Activated CD8-positive, alpha-beta T cell treated with anti-CD3 and anti-CD28 coated beads for 36 hours (primary cell): ENCODE results near the gene HS6ST1. TPM values are rescaled to one million over a fixed set of nuclear protein-coding genes. Genes with fewer than 3 reads are reported as not detected.

Experiments used
- ATAC-seq: fragments of 200-7000 bp; cut with Tn5 transposase; one replicate; pipeline ENCODE4 v1.10.0; 2021; ENCODE audit warnings: mild to moderate bottlenecking, moderate library complexity
- CTCF ChIA-PET: fragments of 350-600 bp; sonication (Branson Sonifier 250); formaldehyde crosslinking; loops from one replicate; lab custom pipeline; 2021; ENCODE audit warnings: antibody characterized with exemption; lab: Charles Lee
- POLR2A ChIA-PET: fragments of 350-600 bp; sonication (Branson Sonifier 250); formaldehyde crosslinking; loops from one replicate; lab custom pipeline; 2021; ENCODE audit warnings: antibody characterized with exemption; lab: Charles Lee
- DNase-seq: peaks from one replicate; pipeline ENCODE4 v3.0.0-alpha.2; 2020
- H3K27ac Mint-ChIP-seq: one replicate; pipeline ENCODE4 v1.8.0; 2021; ENCODE audit warnings: mild to moderate bottlenecking, mixed read lengths
- H3K27me3 Mint-ChIP-seq: one replicate; pipeline ENCODE4 v1.8.0; 2021; ENCODE audit warnings: mixed read lengths
- H3K36me3 Mint-ChIP-seq: one replicate; pipeline ENCODE4 v1.8.0; 2021; ENCODE audit warnings: low read depth, mixed read lengths
- H3K4me1 Mint-ChIP-seq: one replicate; pipeline ENCODE4 v1.8.0; 2021; ENCODE audit warnings: low read depth, mixed read lengths
- H3K4me3 Mint-ChIP-seq: one replicate; pipeline ENCODE4 v1.8.0; 2021; ENCODE audit warnings: mild to moderate bottlenecking, moderate library complexity, mixed read lengths
- H3K9me3 Mint-ChIP-seq: one replicate; pipeline ENCODE4 v1.8.0; 2021; ENCODE audit warnings: mixed read lengths
- intact Hi-C: fragments of 100-400 bp; cut with micrococcal nuclease; formaldehyde crosslinking; loops from one replicate; pipeline ENCODE4 v1.10.0; 2022
- total RNA-seq, 2 experiments: library from RNA; stranded (reverse); gene quantifications; one replicate each; pipeline ENCODE4 v1.2.3, GENCODE V29; 2021
- TF ChIP-seq, protein P1 (sequence below): fragments of 200-600 bp; IDR thresholded peaks from one replicate; pipeline ENCODE4 v1.8.0; 2022; ENCODE audit warnings: antibody characterized with exemption, mild to moderate bottlenecking

The HS6ST1 gene
- total RNA-seq, 2 experiments from 2014 or later: 12.5 to 13.0 TPM

DNA sequence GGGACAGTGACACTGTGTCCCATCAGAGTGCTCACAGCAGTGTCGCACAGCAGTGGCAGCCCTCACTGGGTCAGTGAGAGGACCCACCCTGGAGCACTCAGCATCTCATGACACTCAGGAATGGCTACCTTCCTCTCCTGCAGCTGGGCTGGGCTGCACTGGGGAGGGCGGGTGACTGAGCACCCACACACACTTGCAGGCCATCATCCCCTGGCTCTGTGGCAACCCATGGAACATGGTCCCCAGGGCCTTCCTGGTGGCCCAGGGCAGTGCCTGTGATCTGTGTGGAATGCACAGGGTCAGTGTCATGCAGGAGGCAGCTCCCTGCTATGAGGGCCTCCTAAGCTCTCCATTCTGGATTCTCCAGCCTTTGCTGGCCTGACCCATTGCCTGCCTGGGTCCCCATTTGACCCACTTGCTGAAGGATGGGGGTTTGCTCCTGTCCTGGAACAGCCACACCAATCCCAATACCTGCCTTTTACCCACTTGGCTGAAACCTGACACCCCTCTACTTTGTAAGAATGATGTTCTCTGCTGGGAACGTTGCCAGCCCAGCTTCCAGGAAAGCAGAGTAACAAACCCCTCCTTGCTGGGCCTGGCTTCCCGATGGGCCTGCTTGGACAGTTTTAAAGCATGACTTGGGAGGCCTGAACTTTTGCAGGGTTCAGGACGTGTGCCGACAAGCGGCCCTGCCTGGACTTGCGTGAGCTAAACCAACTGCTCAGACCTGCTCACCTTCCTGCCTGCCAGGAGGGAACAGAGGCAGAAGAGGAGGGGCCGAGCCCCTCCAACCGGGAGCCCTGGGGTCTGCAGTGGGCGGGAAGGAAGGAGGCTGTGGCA lies 13.7 kb downstream of the HS6ST1 start:
- TF ChIP-seq, protein P1, sequence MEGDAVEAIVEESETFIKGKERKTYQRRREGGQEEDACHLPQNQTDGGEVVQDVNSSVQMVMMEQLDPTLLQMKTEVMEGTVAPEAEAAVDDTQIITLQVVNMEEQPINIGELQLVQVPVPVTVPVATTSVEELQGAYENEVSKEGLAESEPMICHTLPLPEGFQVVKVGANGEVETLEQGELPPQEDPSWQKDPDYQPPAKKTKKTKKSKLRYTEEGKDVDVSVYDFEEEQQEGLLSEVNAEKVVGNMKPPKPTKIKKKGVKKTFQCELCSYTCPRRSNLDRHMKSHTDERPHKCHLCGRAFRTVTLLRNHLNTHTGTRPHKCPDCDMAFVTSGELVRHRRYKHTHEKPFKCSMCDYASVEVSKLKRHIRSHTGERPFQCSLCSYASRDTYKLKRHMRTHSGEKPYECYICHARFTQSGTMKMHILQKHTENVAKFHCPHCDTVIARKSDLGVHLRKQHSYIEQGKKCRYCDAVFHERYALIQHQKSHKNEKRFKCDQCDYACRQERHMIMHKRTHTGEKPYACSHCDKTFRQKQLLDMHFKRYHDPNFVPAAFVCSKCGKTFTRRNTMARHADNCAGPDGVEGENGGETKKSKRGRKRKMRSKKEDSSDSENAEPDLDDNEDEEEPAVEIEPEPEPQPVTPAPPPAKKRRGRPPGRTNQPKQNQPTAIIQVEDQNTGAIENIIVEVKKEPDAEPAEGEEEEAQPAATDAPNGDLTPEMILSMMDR: no peak
- H3K36me3 Mint-ChIP-seq: peaks cover 1% of the 10 kb centered on the region
- POLR2A ChIA-PET: no interaction called here

DNA sequence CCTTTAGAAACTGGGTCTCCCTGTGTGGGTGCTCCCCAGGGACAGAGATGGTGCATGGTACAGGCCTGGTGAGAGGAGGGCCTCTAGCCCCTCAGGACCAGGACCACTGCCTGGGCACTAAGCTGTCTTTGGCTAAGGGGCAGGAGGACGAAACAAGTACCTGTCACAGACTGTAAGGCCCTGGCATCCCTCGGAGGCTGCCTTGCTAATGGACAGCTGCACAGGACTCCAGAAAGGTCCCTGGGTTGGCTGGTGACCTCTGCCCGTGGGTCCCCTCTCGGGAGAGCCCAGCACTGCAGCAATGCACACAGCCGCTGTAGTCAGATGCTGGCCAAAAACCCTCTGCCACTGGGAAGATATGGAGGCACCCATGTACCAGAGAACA lies 14.3 kb downstream of the HS6ST1 start:
- ChIA-PET CTCF (no interaction called here), POLR2A (no interaction called here)
- no peak for ATAC-seq

More for the DNA sequence above, 13.7 kb downstream of the HS6ST1 start:
- intact Hi-C loops: no loop called here
- H3K4me3 Mint-ChIP-seq: no peak overlapping the region
- H3K27me3 Mint-ChIP-seq: no peaks in the 10 kb centered on the region
- ATAC-seq: no peak
- H3K4me1 Mint-ChIP-seq: no peaks in the 10 kb centered on the region
- H3K9me3 Mint-ChIP-seq: no peaks in the 10 kb centered on the region
- DNase-seq: no peak
- CTCF ChIA-PET: interaction anchor here (1.0 kb wide), 1 partner anchor 16 kb away, joined by 3 read pairs; no protein-coding TSS in a partner anchor
- no peak overlapping the region for H3K27ac Mint-ChIP-seq

DNA sequence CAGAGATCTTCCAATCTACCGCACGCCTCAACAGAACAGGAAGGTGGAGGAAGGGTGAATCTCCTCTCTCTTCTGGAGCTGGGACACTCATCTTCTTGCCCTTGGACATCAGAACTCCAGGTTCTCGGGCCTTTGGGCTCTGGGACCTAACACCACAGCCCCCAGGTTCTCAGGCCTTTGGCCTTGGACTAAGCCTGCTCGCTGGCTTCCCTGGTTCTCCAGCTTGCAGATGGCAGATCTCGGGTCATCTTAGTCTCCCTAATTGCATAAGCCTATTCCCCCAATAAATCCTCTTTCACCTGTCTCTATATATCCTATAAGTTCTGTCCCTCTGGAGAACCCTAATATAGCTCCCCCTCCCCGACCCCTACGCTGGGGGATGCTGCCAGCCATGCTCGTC lies 14.8 kb downstream of the HS6ST1 start:
- Mint-ChIP-seq H3K36me3 (no peaks in the 10 kb centered on the region), H3K27me3 (no peaks in the 10 kb centered on the region), H3K4me1 (no peaks in the 10 kb centered on the region), H3K27ac (no peak overlapping the region), H3K9me3 (no peaks in the 10 kb centered on the region), H3K4me3 (no peak overlapping the region)
- intact Hi-C loops: no loop called here
- DNase-seq (no peak), ATAC-seq (no peak)
- POLR2A ChIA-PET: no interaction called here
- TF ChIP-seq, protein P1: no peak
- CTCF ChIA-PET: no interaction called here

More for the DNA sequence above, 14.3 kb downstream of the HS6ST1 start:
- H3K4me3 Mint-ChIP-seq: no peak overlapping the region
- H3K27me3 Mint-ChIP-seq: no peaks in the 10 kb centered on the region
- no peak for DNase-seq
- TF ChIP-seq, protein P1: no peak
- H3K9me3 Mint-ChIP-seq: no peaks in the 10 kb centered on the region
- H3K36me3 Mint-ChIP-seq: no peaks in the 10 kb centered on the region
- intact Hi-C loops: no loop called here
- no peak overlapping the region for H3K27ac Mint-ChIP-seq
- H3K4me1 Mint-ChIP-seq: no peaks in the 10 kb centered on the region

DNA sequence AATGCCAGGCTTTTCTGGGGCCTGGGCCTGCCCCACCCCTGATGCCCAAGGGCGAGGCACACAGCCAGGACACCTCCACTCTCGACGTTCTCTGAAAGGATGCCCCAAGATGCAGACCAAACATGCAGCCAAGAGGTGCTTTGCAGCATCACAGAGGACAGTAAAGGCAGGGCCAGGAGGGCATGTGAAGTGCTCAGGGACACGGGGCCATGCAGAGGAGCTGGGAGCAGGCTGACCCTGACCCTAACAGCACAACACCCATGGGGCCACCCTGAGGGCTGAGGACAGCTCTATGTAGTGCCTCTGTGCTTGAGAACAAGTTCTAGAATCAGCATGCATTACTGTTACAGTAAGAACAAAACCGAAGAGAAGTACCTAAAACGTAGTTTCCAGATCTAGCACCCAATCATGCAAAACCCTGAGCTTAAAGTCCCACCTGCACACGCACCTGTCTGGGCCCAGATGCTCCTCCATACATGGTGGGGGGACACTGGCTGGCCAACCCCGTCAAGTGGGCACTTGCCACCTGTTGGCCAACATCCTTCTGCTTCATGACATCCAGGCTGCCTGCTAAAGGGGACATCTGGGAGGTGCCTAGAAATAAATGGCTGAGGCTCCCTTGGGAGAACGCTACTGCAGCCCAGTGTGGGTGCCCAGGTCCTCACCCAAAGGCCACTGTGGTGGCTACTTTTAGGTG lies 15.4 kb downstream of the HS6ST1 start:
- Mint-ChIP-seq H3K9me3 (peaks cover 3% of the 10 kb centered on the region), H3K27ac (no peak overlapping the region), H3K27me3 (no peaks in the 10 kb centered on the region), H3K4me1 (no peaks in the 10 kb centered on the region), H3K4me3 (no peak overlapping the region), H3K36me3 (peaks cover 4% of the 10 kb centered on the region)
- TF ChIP-seq, protein P1: no peak
- POLR2A ChIA-PET: no interaction called here
- intact Hi-C loops: no loop called here
- CTCF ChIA-PET: no interaction called here
- ATAC-seq: no peak
- no peak for DNase-seq

DNA sequence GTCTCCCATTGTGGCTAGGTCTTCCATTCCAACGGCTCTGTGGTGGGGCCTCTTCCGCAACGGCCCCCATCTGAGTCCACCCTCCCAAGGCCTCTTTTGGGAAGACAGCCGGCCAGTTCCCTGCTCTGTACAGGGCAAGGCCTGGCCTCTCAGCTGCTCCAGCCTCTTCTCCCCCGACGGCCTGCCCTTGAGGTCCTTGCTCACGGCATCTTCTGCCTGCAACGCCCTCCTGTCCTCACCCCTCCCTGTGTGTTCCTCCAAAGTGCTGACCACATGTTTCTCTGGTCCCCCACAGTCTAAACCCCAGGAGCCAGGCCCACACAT lies 16.0 kb downstream of the HS6ST1 start:
- Mint-ChIP-seq H3K27me3 (no peaks in the 10 kb centered on the region), H3K4me1 (no peaks in the 10 kb centered on the region), H3K9me3 (peaks cover 4% of the 10 kb centered on the region), H3K27ac (no peak overlapping the region), H3K4me3 (no peak overlapping the region), H3K36me3 (peaks cover 5% of the 10 kb centered on the region)
- ChIA-PET POLR2A (no interaction called here), CTCF (no interaction called here)
- no peak for ATAC-seq
- TF ChIP-seq, protein P1: no peak
- no peak for DNase-seq
- intact Hi-C loops: no loop called here
